ENCODE data around the gene ARL14EPL.

DNA sequence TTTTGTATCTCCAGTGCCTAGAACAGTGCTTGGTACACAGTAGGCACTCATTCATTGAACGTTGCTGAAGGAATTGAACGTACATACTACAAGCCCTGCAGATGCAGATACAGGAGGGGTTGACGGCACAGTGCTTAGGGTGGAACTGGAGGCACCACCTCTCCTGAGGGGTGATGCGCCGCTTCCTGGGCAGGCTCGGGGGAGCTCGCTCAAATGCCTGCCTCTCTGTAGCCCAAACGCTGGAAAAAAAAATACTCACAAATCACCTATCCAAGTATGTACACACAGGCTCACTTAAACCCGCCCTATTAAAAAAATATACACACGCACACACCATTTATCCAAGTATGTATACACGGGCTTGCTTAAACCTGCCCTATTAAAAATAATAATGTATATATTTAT is 52.0 kb downstream of the ARL14EPL start:
- no peak for TF ChIP-seq ZFP3 (CRISPR knock-in tag; IDR thresholded peaks at IDR 0.05)
- TF ChIP-seq OSR1 (CRISPR knock-in tag; IDR thresholded peaks at IDR 0.05), result no peak
- TF ChIP-seq ZFP30 (CRISPR knock-in tag; IDR thresholded peaks at IDR 0.05), result no peak
- TF ChIP-seq ISL1 (CRISPR knock-in tag; IDR thresholded peaks at IDR 0.05), result no peak
- no peak for TF ChIP-seq ZNF8 (CRISPR knock-in tag; IDR thresholded peaks at IDR 0.05)
- no peak for TF ChIP-seq RARB (CRISPR knock-in tag; IDR thresholded peaks at IDR 0.05)
